Measurements from ENCODE around the gene PHAF1.

- TF ChIP-seq REST (IDR thresholded peaks at IDR 0.05; ENCODE audit: low read depth) (no peak), CEBPB (IDR thresholded peaks at IDR 0.05; ENCODE audit: low read depth) (no peak), CTCF (IDR thresholded peaks at IDR 0.05 in 2 of 3, conservative IDR thresholded peaks at IDR 0.05 in 1 of 3; ENCODE audit: borderline replicate concordance in 1 of 3, insufficient read depth in 1 of 3, low read depth in 2 of 3, low read length in 2 of 3) (no peak), JUND (IDR thresholded peaks at IDR 0.05) (no peak), MAX (IDR thresholded peaks at IDR 0.05) (no peak)
These were observed 52.9 kb downstream of the PHAF1 start for GRCh38 chr16:67162506-67163163.
